Activated CD4-positive, alpha-beta T cell treated with anti-CD3 and anti-CD28 coated beads, Interleukin-2, amount 50 U/mL, for 16 hours (primary cell): ENCODE measurements around the gene IL20.

Source experiments
- DNase-seq: peaks from one replicate; pipeline ENCODE4 v3.0.0-alpha.2; 2020

The IL20 gene

GRCh38 chr1:206864939-206865671 lies at the start of gene IL20:
Gene IL20 (plus strand): TSS chr1:206865623. CDS start chr1:206865853, 230 bp downstream.
- peak; percentile 74 for DNase-seq

GRCh38 chr1:206816390-206817287 lies 48.8 kb upstream of the IL20 start:
- DNase-seq = peak; percentile 83

GRCh38 chr1:206821493-206821892 lies 43.9 kb upstream of the IL20 start:
- no peak for DNase-seq

GRCh38 chr1:206823727-206824126 lies 41.7 kb upstream of the IL20 start:
- no peak for DNase-seq

GRCh38 chr1:206824331-206824730 lies 41.1 kb upstream of the IL20 start:
- DNase-seq = no peak

GRCh38 chr1:206826394-206826793 lies 39.0 kb upstream of the IL20 start:
- DNase-seq = no peak

GRCh38 chr1:206828061-206828460 lies 37.4 kb upstream of the IL20 start:
- DNase-seq = no peak

- no peak for DNase-seq
These were observed 36.7 kb upstream of the IL20 start for GRCh38 chr1:206828765-206829164.

- no peak for DNase-seq
These were observed 36.1 kb upstream of the IL20 start for GRCh38 chr1:206829282-206829681.

- DNase-seq = no peak
These were observed 35.5 kb upstream of the IL20 start for GRCh38 chr1:206829875-206830274.

GRCh38 chr1:206831650-206832049 lies 33.8 kb upstream of the IL20 start:
- DNase-seq = no peak

GRCh38 chr1:206832352-206832880 lies 33.0 kb upstream of the IL20 start:
- no peak for DNase-seq

- no peak for DNase-seq
These were observed 32.2 kb upstream of the IL20 start for GRCh38 chr1:206833106-206833680.

- no peak for DNase-seq
These were observed 31.6 kb upstream of the IL20 start for GRCh38 chr1:206833801-206834200.

- DNase-seq = no peak
These were observed 31.2 kb upstream of the IL20 start for GRCh38 chr1:206834217-206834616.

- DNase-seq = no peak
These were observed 30.7 kb upstream of the IL20 start for GRCh38 chr1:206834711-206835110.

GRCh38 chr1:206835186-206835585 lies 30.2 kb upstream of the IL20 start:
- no peak for DNase-seq

GRCh38 chr1:206836111-206836510 lies 29.3 kb upstream of the IL20 start:
- DNase-seq = no peak

GRCh38 chr1:206839006-206839560 lies 26.3 kb upstream of the IL20 start:
- DNase-seq = no peak

- DNase-seq = no peak
These were observed 25.6 kb upstream of the IL20 start for GRCh38 chr1:206839857-206840256.

GRCh38 chr1:206841609-206842323 lies 23.7 kb upstream of the IL20 start:
- no peak for DNase-seq

- no peak for DNase-seq
These were observed 22.6 kb upstream of the IL20 start for GRCh38 chr1:206842854-206843253.
